ENCODE data around the gene TBX10.

DNA sequence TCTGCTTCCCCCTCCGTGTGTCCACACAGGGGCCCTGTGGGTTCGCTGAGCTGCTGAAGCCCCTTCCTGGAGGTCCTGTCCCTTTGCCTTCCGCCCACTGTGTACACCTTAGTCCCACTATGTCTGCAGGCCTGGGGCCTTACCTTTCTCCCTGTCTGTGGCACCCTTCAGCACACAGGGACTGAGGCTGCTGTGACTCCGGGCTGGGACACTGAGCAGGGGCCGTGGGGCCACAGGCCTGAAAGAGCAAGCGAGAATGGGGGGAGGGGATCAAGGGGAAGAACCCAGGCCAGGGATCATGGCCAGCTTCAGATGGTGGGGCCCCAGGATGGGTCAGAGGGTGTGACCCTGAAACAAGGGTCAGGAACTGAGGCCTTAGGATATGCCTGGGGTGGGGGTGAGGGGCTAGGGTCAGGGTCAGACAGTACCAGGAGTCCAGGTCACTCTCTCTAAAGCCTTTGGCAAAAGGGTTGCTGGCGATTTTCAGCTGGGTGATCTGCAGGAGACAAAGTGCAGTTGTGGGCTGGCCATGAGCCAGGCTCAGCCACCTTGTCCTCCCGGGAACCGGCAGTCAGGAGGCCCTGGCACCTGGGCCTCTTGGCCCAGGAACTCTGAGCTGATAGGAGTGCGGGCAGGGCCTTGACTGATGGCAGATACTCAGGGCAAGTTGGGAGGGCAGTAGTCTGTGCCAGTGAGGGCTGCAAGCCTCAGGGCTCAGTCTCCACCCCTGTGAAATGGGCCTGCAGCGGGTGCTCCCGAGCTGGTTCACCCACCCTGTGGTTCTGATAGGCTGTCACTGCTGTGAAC lies 7.2 kb downstream of the TBX10 start:
- TF ChIP-seq EZH2phosphoT487 (conservative IDR thresholded peaks at IDR 0.05; ENCODE audit: low read length): no peak
- TF ChIP-seq, protein P1, sequence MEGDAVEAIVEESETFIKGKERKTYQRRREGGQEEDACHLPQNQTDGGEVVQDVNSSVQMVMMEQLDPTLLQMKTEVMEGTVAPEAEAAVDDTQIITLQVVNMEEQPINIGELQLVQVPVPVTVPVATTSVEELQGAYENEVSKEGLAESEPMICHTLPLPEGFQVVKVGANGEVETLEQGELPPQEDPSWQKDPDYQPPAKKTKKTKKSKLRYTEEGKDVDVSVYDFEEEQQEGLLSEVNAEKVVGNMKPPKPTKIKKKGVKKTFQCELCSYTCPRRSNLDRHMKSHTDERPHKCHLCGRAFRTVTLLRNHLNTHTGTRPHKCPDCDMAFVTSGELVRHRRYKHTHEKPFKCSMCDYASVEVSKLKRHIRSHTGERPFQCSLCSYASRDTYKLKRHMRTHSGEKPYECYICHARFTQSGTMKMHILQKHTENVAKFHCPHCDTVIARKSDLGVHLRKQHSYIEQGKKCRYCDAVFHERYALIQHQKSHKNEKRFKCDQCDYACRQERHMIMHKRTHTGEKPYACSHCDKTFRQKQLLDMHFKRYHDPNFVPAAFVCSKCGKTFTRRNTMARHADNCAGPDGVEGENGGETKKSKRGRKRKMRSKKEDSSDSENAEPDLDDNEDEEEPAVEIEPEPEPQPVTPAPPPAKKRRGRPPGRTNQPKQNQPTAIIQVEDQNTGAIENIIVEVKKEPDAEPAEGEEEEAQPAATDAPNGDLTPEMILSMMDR (IDR thresholded peaks at IDR 0.05; ENCODE audit: insufficient read depth, low read length, poor library complexity, severe bottlenecking): no peak
